ENCODE results near the gene HTR3E.
"Not testable (repeated sequence)": the region's sequence is repeated elsewhere in the genome, so short reads cannot be mapped to it uniquely, and the experiment has no call there.

The HTR3E gene

GRCh38 chr3:184143327-184143726 lies 46.5 kb downstream of the HTR3E start:
- Histone ChIP-seq H3K4me3 (ENCODE audit: low read depth in 1 of 2, low read length in 2 of 2) (no peak overlapping the region), H3K27ac (ENCODE audit: low read length) (no peak overlapping the region), H3K9me3 (ENCODE audit: control insufficient read depth in 1 of 2, low read length in 2 of 2) (no peaks in the 10 kb centered on the region), H3K36me3 (ENCODE audit: control insufficient read depth in 1 of 2, insufficient read depth in 2 of 2, low read length in 2 of 2) (peaks cover 45 to 64% of the 10 kb centered on the region in 2 donors), H3K4me1 (ENCODE audit: control insufficient read depth in 1 of 2, insufficient read depth in 2 of 2, low read length in 2 of 2) (peaks cover 0 to 11% of the 10 kb centered on the region in 2 donors), H3K27me3 (ENCODE audit: low read depth, low read length) (no peaks in the 10 kb centered on the region)

GRCh38 chr3:184144505-184144904 lies 47.6 kb downstream of the HTR3E start:
- H3K9me3 ChIP-seq (ENCODE audit: control insufficient read depth in 1 of 2, low read length in 2 of 2), result no peaks in the 10 kb centered on the region
- H3K27me3 ChIP-seq (ENCODE audit: low read depth, low read length), result no peaks in the 10 kb centered on the region
- H3K4me1 ChIP-seq (ENCODE audit: control insufficient read depth in 1 of 2, insufficient read depth in 2 of 2, low read length in 2 of 2), result peaks cover 0 to 11% of the 10 kb centered on the region in 2 donors
- H3K36me3 ChIP-seq (ENCODE audit: control insufficient read depth in 1 of 2, insufficient read depth in 2 of 2, low read length in 2 of 2), result peaks cover 45 to 64% of the 10 kb centered on the region in 2 donors
- no peak overlapping the region for H3K27ac ChIP-seq (ENCODE audit: low read length)
- no peak overlapping the region for H3K4me3 ChIP-seq (ENCODE audit: low read depth in 1 of 2, low read length in 2 of 2)

GRCh38 chr3:184145111-184145524 lies 48.3 kb downstream of the HTR3E start:
- H3K4me3 ChIP-seq (ENCODE audit: low read depth in 1 of 2, low read length in 2 of 2), result no peak overlapping the region
- H3K9me3 ChIP-seq (ENCODE audit: control insufficient read depth in 1 of 2, low read length in 2 of 2), result no peaks in the 10 kb centered on the region
- peak overlapping the region; percentile 62 for H3K27ac ChIP-seq (ENCODE audit: low read length)
- peaks cover 42 to 61% of the 10 kb centered on the region in 2 donors for H3K36me3 ChIP-seq (ENCODE audit: control insufficient read depth in 1 of 2, insufficient read depth in 2 of 2, low read length in 2 of 2)
- no peaks in the 10 kb centered on the region for H3K27me3 ChIP-seq (ENCODE audit: low read depth, low read length)
- H3K4me1 ChIP-seq (ENCODE audit: control insufficient read depth in 1 of 2, insufficient read depth in 2 of 2, low read length in 2 of 2), result peaks cover 0 to 11% of the 10 kb centered on the region in 2 donors

GRCh38 chr3:184145751-184146270 lies 48.9 kb downstream of the HTR3E start:
- Histone ChIP-seq H3K27ac (ENCODE audit: low read length) (peak overlapping the region; percentile 62), H3K27me3 (ENCODE audit: low read depth, low read length) (no peaks in the 10 kb centered on the region), H3K4me1 (ENCODE audit: control insufficient read depth in 1 of 2, insufficient read depth in 2 of 2, low read length in 2 of 2) (peaks cover 0 to 11% of the 10 kb centered on the region in 2 donors), H3K4me3 (ENCODE audit: low read depth in 1 of 2, low read length in 2 of 2) (no peak overlapping the region), H3K36me3 (ENCODE audit: control insufficient read depth in 1 of 2, insufficient read depth in 2 of 2, low read length in 2 of 2) (peaks cover 35 to 54% of the 10 kb centered on the region in 2 donors), H3K9me3 (ENCODE audit: control insufficient read depth in 1 of 2, low read length in 2 of 2) (no peaks in the 10 kb centered on the region)

GRCh38 chr3:184148076-184148475 lies 51.2 kb downstream of the HTR3E start:
- no peaks in the 10 kb centered on the region for H3K9me3 ChIP-seq (ENCODE audit: control insufficient read depth in 1 of 2, low read length in 2 of 2)
- H3K36me3 ChIP-seq (ENCODE audit: control insufficient read depth in 1 of 2, insufficient read depth in 2 of 2, low read length in 2 of 2), result peaks cover 12 to 32% of the 10 kb centered on the region in 2 donors
- peaks cover 0 to 11% of the 10 kb centered on the region in 2 donors for H3K4me1 ChIP-seq (ENCODE audit: control insufficient read depth in 1 of 2, insufficient read depth in 2 of 2, low read length in 2 of 2)
- H3K27me3 ChIP-seq (ENCODE audit: low read depth, low read length), result no peaks in the 10 kb centered on the region
- H3K27ac ChIP-seq (ENCODE audit: low read length), result no peak overlapping the region
- H3K4me3 ChIP-seq (ENCODE audit: low read depth in 1 of 2, low read length in 2 of 2), result no peak overlapping the region

GRCh38 chr3:184149123-184149522 lies 52.3 kb downstream of the HTR3E start:
- H3K27me3 ChIP-seq (ENCODE audit: low read depth, low read length), result no peaks in the 10 kb centered on the region
- no peaks in the 10 kb centered on the region for H3K9me3 ChIP-seq (ENCODE audit: control insufficient read depth in 1 of 2, low read length in 2 of 2)
- peaks cover 0 to 11% of the 10 kb centered on the region in 2 donors for H3K4me1 ChIP-seq (ENCODE audit: control insufficient read depth in 1 of 2, insufficient read depth in 2 of 2, low read length in 2 of 2)
- no peak overlapping the region for H3K4me3 ChIP-seq (ENCODE audit: low read depth in 1 of 2, low read length in 2 of 2)
- H3K27ac ChIP-seq (ENCODE audit: low read length), result no peak overlapping the region
- H3K36me3 ChIP-seq (ENCODE audit: control insufficient read depth in 1 of 2, insufficient read depth in 2 of 2, low read length in 2 of 2), result peaks cover 2 to 21% of the 10 kb centered on the region in 2 donors

GRCh38 chr3:184149770-184150169 lies 52.9 kb downstream of the HTR3E start:
- H3K9me3 ChIP-seq (ENCODE audit: control insufficient read depth in 1 of 2, low read length in 2 of 2); H3K27me3 ChIP-seq (ENCODE audit: low read depth, low read length); H3K27ac ChIP-seq (ENCODE audit: low read length); H3K4me3 ChIP-seq (ENCODE audit: low read depth in 1 of 2, low read length in 2 of 2); H3K4me1 ChIP-seq (ENCODE audit: control insufficient read depth in 1 of 2, insufficient read depth in 2 of 2, low read length in 2 of 2): not testable (repeated sequence)
- peaks cover 0 to 15% of the 10 kb centered on the region in 2 donors for H3K36me3 ChIP-seq (ENCODE audit: control insufficient read depth in 1 of 2, insufficient read depth in 2 of 2, low read length in 2 of 2)

- Histone ChIP-seq H3K9me3 (ENCODE audit: control insufficient read depth in 1 of 2, low read length in 2 of 2) (no peaks in the 10 kb centered on the region), H3K27ac (ENCODE audit: low read length) (peak within 1 kb of the TSS; percentile 91), H3K4me3 (ENCODE audit: low read depth in 1 of 2, low read length in 2 of 2) (peak within 1 kb of the TSS; percentile 88 to 93), H3K4me1 (ENCODE audit: control insufficient read depth in 1 of 2, insufficient read depth in 2 of 2, low read length in 2 of 2) (peaks cover 9 to 37% of the 10 kb centered on the region in 2 donors), H3K36me3 (ENCODE audit: control insufficient read depth in 1 of 2, insufficient read depth in 2 of 2, low read length in 2 of 2) (no peaks in the 10 kb centered on the region), H3K27me3 (ENCODE audit: low read depth, low read length) (no peaks in the 10 kb centered on the region)
Measured at GRCh38 chr3:184154885-184155643, 58.2 kb downstream of the HTR3E start, which contains the start of gene DVL3. Gene DVL3, plus strand, starts transcription at chr3:184155377. Its CDS starts 259 bp downstream, at chr3:184155636.

- Histone ChIP-seq H3K27me3 (ENCODE audit: low read depth, low read length) (no peaks in the 10 kb centered on the region), H3K36me3 (ENCODE audit: control insufficient read depth in 1 of 2, insufficient read depth in 2 of 2, low read length in 2 of 2) (no peaks in the 10 kb centered on the region), H3K27ac (ENCODE audit: low read length) (peak overlapping the region; percentile 91), H3K4me3 (ENCODE audit: low read depth in 1 of 2, low read length in 2 of 2) (peak overlapping the region; percentile 88 to 93), H3K4me1 (ENCODE audit: control insufficient read depth in 1 of 2, insufficient read depth in 2 of 2, low read length in 2 of 2) (peaks cover 17 to 46% of the 10 kb centered on the region in 2 donors), H3K9me3 (ENCODE audit: control insufficient read depth in 1 of 2, low read length in 2 of 2) (no peaks in the 10 kb centered on the region)
Measured at GRCh38 chr3:184155644-184156521, 59.0 kb downstream of the HTR3E start.

GRCh38 chr3:184156522-184156955 lies 59.7 kb downstream of the HTR3E start:
- Histone ChIP-seq H3K9me3 (ENCODE audit: control insufficient read depth in 1 of 2, low read length in 2 of 2) (no peaks in the 10 kb centered on the region), H3K27me3 (ENCODE audit: low read depth, low read length) (no peaks in the 10 kb centered on the region), H3K36me3 (ENCODE audit: control insufficient read depth in 1 of 2, insufficient read depth in 2 of 2, low read length in 2 of 2) (no peaks in the 10 kb centered on the region), H3K4me3 (ENCODE audit: low read depth in 1 of 2, low read length in 2 of 2) (peak overlapping the region; percentile 88 to 93), H3K4me1 (ENCODE audit: control insufficient read depth in 1 of 2, insufficient read depth in 2 of 2, low read length in 2 of 2) (peaks cover 18 to 47% of the 10 kb centered on the region in 2 donors), H3K27ac (ENCODE audit: low read length) (peak overlapping the region; percentile 91)
